Measurements from ENCODE around the gene EFNA5. TPM values are rescaled to one million over a fixed set of nuclear protein-coding genes. Genes with fewer than 3 reads are reported as not detected.

EFNA5 gene
- total RNA-seq, 2 donors from 2014 or later = 9.7 to 11.1 TPM

- no peak for TF ChIP-seq CTCF (IDR thresholded peaks at IDR 0.05)
- no peaks in the 10 kb centered on the region for H3K27me3 ChIP-seq
- DNase-seq = no peak
- H3K4me1 ChIP-seq = peaks cover 4% of the 10 kb centered on the region
- no peaks in the 10 kb centered on the region for H3K9me3 ChIP-seq
- H3K4me3 ChIP-seq = no peak overlapping the region
- H3K9ac ChIP-seq (ENCODE audit: low read depth in 2 of 2, low read length in 2 of 2) = no peak overlapping the region
- H3K27ac ChIP-seq = no peak overlapping the region
- intact Hi-C loops (cut with DNase I) = no loop called here
- H3K36me3 ChIP-seq = no peaks in the 10 kb centered on the region
Measured at GRCh38 chr5:107566986-107567385, 103.8 kb downstream of the EFNA5 start.

- DNase-seq = no peak
- TF ChIP-seq CTCF (IDR thresholded peaks at IDR 0.05) = no peak
Measured at GRCh38 chr5:107565791-107566767, 104.7 kb downstream of the EFNA5 start.

GRCh38 chr5:107564931-107565372 lies 105.8 kb downstream of the EFNA5 start:
- Histone ChIP-seq H3K36me3 (no peaks in the 10 kb centered on the region), H3K27ac (no peak overlapping the region), H3K9me3 (no peaks in the 10 kb centered on the region), H3K9ac (ENCODE audit: low read depth in 2 of 2, low read length in 2 of 2) (no peak overlapping the region), H3K4me1 (no peaks in the 10 kb centered on the region), H3K4me3 (no peak overlapping the region), H3K27me3 (no peaks in the 10 kb centered on the region)
- intact Hi-C loops (cut with DNase I) = no loop called here
- TF ChIP-seq CTCF (IDR thresholded peaks at IDR 0.05) = no peak
- no peak for DNase-seq

More at GRCh38 chr5:107565791-107566767, 104.7 kb downstream of the EFNA5 start:
- Histone ChIP-seq H3K9me3 (no peaks in the 10 kb centered on the region), H3K4me3 (no peak overlapping the region), H3K27me3 (no peaks in the 10 kb centered on the region), H3K27ac (no peak overlapping the region), H3K9ac (ENCODE audit: low read depth in 2 of 2, low read length in 2 of 2) (no peak overlapping the region), H3K36me3 (no peaks in the 10 kb centered on the region), H3K4me1 (peaks cover 4% of the 10 kb centered on the region)
- intact Hi-C loops (cut with DNase I) = no loop called here

GRCh38 chr5:107563959-107564544 lies 106.7 kb downstream of the EFNA5 start:
- no peak overlapping the region for H3K4me3 ChIP-seq
- no peak overlapping the region for H3K9ac ChIP-seq (ENCODE audit: low read depth in 2 of 2, low read length in 2 of 2)
- no peak for TF ChIP-seq CTCF (IDR thresholded peaks at IDR 0.05)
- H3K27ac ChIP-seq = no peak overlapping the region
- H3K4me1 ChIP-seq = no peaks in the 10 kb centered on the region
- H3K9me3 ChIP-seq = no peaks in the 10 kb centered on the region
- no peaks in the 10 kb centered on the region for H3K36me3 ChIP-seq
- no peaks in the 10 kb centered on the region for H3K27me3 ChIP-seq
- no peak for DNase-seq
- intact Hi-C loops (cut with DNase I) = no loop called here

GRCh38 chr5:107560377-107560776 lies 110.4 kb downstream of the EFNA5 start:
- no peak overlapping the region for H3K9ac ChIP-seq (ENCODE audit: low read depth in 2 of 2, low read length in 2 of 2)
- no peak for TF ChIP-seq CTCF (IDR thresholded peaks at IDR 0.05)
- intact Hi-C loops (cut with DNase I) = no loop called here
- H3K9me3 ChIP-seq = no peaks in the 10 kb centered on the region
- no peak overlapping the region for H3K27ac ChIP-seq
- H3K4me1 ChIP-seq = no peaks in the 10 kb centered on the region
- H3K4me3 ChIP-seq = no peak overlapping the region
- H3K27me3 ChIP-seq = no peaks in the 10 kb centered on the region
- DNase-seq = no peak
- H3K36me3 ChIP-seq = no peaks in the 10 kb centered on the region

Measured in colonic mucosa (tissue), 4 donors.